NOMO-1 treated with dmso at 0.1 percent for 144 hours (cell line): ENCODE results near the gene CENPN.

Source experiments
- DNase-seq: peaks from one replicate; lab custom pipeline; 2025; ENCODE audit not compliant: unreplicated experiment; lab: John Stamatoyannopoulos, UW

The CENPN gene

GRCh38 chr16:81077076-81077940, 70.3 kb downstream of the CENPN start, which contains the start of gene C16orf46:
Gene C16orf46, minus strand, starts transcription at chr16:81077238. Its CDS starts 13,283 bp downstream, at chr16:81063955.
- DNase-seq, result peak; percentile 81

DNA sequence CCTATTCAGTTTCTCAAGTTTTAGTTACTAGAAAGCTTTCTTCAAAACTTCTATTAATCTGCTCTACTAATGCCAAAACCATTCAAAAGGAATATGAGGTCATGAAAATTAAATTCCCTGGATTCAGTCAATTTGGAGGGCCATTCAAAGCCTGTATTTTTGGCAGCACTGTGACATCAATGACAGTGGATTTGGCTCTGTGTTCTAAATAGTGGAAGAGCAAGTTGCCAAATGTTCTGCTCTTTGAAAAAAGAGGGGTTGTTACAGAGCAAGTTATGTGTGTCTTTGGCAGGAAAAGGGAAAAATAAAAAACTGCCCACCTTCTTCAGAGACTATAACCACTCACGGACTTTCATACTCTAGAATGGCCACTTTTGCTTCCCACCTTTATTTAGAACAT, 73.2 kb downstream of the CENPN start:
- no peak for DNase-seq

GRCh38 chr16:81081014-81081413, 74.0 kb downstream of the CENPN start:
- DNase-seq, result no peak
